GM23248 (cell line): Measurements from ENCODE around the gene GNG2.

Source experiments
- EZH2 ChIP-seq: fragments of 200-600 bp; sonication (generic); IDR thresholded peaks from 2 replicates; pipeline ENCODE4 v1.6.1; 2018; ENCODE audit warnings: antibody characterized with exemption, mild to moderate bottlenecking; ENCODE audit not compliant: insufficient read depth, poor library complexity, severe bottlenecking
- EZH2phosphoT487 ChIP-seq: fragments of 200-600 bp; sonication (generic); IDR thresholded peaks from 2 replicates; pipeline ENCODE4 v1.6.1; 2018; ENCODE audit warnings: antibody characterized with exemption, moderate library complexity, mild to moderate bottlenecking, low read depth; ENCODE audit not compliant: insufficient read depth

DNA sequence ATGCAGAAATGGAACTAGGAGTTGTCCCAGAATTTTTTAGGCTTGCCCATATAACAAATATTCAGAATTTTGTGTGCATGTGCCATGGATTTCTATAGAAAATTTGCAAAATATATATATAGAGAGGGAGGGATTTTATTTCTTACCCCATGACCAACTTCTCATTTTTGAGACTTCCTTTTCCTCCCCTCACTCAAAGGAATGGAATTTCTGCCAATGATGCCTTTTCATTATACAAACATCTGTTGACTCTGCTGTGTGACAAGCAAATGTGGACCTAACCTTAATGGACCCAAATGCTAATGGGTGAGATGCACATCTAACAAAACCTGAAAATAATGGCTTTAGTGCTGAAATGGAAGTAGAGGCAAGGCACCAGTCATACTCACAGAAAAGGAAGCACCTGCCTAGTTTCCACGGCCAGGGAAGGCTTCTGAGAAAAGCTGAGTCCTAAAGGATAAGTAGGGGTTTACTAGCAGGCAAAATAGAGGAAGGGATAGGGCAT lies 3.6 kb upstream of the GNG2 start:
- TF ChIP-seq EZH2 (no peak), EZH2phosphoT487 (no peak)
